ENCODE data around the gene MLH1.

DNA sequence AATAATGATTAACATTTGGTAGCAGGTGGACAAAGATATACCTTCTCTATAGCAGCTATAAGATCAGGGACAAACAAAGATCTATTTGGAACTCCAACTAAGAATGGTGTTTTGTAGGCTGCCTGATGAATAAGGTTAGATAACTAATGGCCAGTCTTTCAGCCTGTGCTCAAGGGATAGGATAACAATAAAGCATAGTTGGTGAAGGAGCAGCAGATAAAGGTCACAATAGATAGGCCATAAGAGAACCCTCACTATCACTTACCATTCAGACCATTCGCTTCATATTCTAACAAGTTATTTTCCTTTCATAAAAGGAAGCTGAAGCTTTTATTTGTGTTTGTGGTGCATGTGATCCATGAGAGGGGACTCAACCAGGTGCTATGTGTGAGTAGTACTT, 20.2 kb upstream of the MLH1 start:
- TF ChIP-seq, protein P1, sequence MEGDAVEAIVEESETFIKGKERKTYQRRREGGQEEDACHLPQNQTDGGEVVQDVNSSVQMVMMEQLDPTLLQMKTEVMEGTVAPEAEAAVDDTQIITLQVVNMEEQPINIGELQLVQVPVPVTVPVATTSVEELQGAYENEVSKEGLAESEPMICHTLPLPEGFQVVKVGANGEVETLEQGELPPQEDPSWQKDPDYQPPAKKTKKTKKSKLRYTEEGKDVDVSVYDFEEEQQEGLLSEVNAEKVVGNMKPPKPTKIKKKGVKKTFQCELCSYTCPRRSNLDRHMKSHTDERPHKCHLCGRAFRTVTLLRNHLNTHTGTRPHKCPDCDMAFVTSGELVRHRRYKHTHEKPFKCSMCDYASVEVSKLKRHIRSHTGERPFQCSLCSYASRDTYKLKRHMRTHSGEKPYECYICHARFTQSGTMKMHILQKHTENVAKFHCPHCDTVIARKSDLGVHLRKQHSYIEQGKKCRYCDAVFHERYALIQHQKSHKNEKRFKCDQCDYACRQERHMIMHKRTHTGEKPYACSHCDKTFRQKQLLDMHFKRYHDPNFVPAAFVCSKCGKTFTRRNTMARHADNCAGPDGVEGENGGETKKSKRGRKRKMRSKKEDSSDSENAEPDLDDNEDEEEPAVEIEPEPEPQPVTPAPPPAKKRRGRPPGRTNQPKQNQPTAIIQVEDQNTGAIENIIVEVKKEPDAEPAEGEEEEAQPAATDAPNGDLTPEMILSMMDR (IDR thresholded peaks at IDR 0.05), result no peak
- TF ChIP-seq POLR2A (IDR thresholded peaks at IDR 0.05; ENCODE audit: low read depth) (no peak), POLR2AphosphoS5 (IDR thresholded peaks at IDR 0.05) (no peak)
